MM.1S (cell line): ENCODE results near the gene KLRF2.

Experiments used
- CTCF ChIP-seq: fragments of 300-600 bp; sonication (generic); IDR thresholded peaks from 2 replicates; pipeline ENCODE4 v1.5.1; 2016; ENCODE audit warnings: antibody characterized with exemption, low read length, mixed read lengths
- EZH2 ChIP-seq: fragments of 300-600 bp; sonication (generic); optimal IDR thresholded peaks from 2 replicates; pipeline ENCODE3; 2017; ENCODE audit warnings: low read depth, mild to moderate bottlenecking, antibody characterized with exemption, low read length, mixed read lengths
- EZH2phosphoT487 ChIP-seq: fragments of 300-600 bp; sonication (generic); IDR thresholded peaks from 2 replicates; pipeline ENCODE4 v1.6.1; 2018; ENCODE audit warnings: antibody characterized with exemption, low read length

GRCh38 chr12:9881988-9882387 is 699 bp downstream of the KLRF2 start:
- TF ChIP-seq CTCF (no peak), EZH2 (no peak), EZH2phosphoT487 (no peak)
